NT2/D1 (cell line): Measurements from ENCODE around the gene ITGB5.

ENCODE experiments used
- SUZ12 ChIP-seq: IDR thresholded peaks from 2 replicates; pipeline ENCODE4 v1.6.1; 2011; ENCODE audit not compliant: insufficient read length, insufficient read depth; ENCODE audit errors: extremely low read depth
- YY1 ChIP-seq: IDR thresholded peaks from 2 replicates; pipeline ENCODE4 v1.6.1; 2011; ENCODE audit not compliant: insufficient read length, insufficient read depth
- ZNF274 ChIP-seq: IDR thresholded peaks from 2 replicates; pipeline ENCODE4 v1.6.1; 2011; ENCODE audit warnings: mild to moderate bottlenecking, low read depth, low read length

GRCh38 chr3:124850212-124850611, 37.0 kb downstream of the ITGB5 start:
- TF ChIP-seq ZNF274 (no peak), YY1 (no peak), SUZ12 (no peak)
